HG02623 (cell line): Measurements from ENCODE around the gene GOLGA7B.
"Not testable (repeated sequence)": the region's sequence is repeated elsewhere in the genome, so short reads cannot be mapped to it uniquely, and the experiment has no call there.

Experiments
- ATAC-seq: cut with Tn5 transposase; IDR thresholded peaks from one replicate; pipeline ENCODE4 v1.9.1; 2021; ENCODE audit warnings: moderate library complexity; ENCODE audit not compliant: unreplicated experiment

Gene GOLGA7B

GRCh38 chr10:97830064-97830463 is 19.6 kb upstream of the GOLGA7B start:
- no peak for ATAC-seq

GRCh38 chr10:97831259-97831658 is 18.4 kb upstream of the GOLGA7B start:
- ATAC-seq: no peak

GRCh38 chr10:97836446-97836845 is 13.2 kb upstream of the GOLGA7B start:
- no peak for ATAC-seq

- no peak for ATAC-seq
Measured at GRCh38 chr10:97838091-97838490, 11.6 kb upstream of the GOLGA7B start.

GRCh38 chr10:97841166-97841565 is 8.5 kb upstream of the GOLGA7B start:
- ATAC-seq: not testable (repeated sequence)

- ATAC-seq: not testable (repeated sequence)
Measured at GRCh38 chr10:97842114-97842513, 7.5 kb upstream of the GOLGA7B start.

- ATAC-seq: no peak
Measured at GRCh38 chr10:97842656-97843280, 6.9 kb upstream of the GOLGA7B start.

- ATAC-seq: no peak
Measured at GRCh38 chr10:97843281-97843671, 6.4 kb upstream of the GOLGA7B start.

GRCh38 chr10:97843972-97844371 is 5.7 kb upstream of the GOLGA7B start:
- not testable (repeated sequence) for ATAC-seq

GRCh38 chr10:97844678-97845077 is 5.0 kb upstream of the GOLGA7B start:
- no peak for ATAC-seq

GRCh38 chr10:97849103-97849686 is 448 bp upstream of the GOLGA7B start:
- no peak for ATAC-seq

- no peak for ATAC-seq
Measured at GRCh38 chr10:97850446-97850845, 803 bp downstream of the GOLGA7B start.

- no peak for ATAC-seq
Measured at GRCh38 chr10:97851341-97852001, 1.8 kb downstream of the GOLGA7B start.

GRCh38 chr10:97852277-97852676 is 2.6 kb downstream of the GOLGA7B start:
- ATAC-seq: no peak

- ATAC-seq: no peak
Measured at GRCh38 chr10:97852840-97853405, 3.3 kb downstream of the GOLGA7B start.

- ATAC-seq: no peak
Measured at GRCh38 chr10:97854743-97855142, 5.1 kb downstream of the GOLGA7B start.

GRCh38 chr10:97858001-97858439 is 8.4 kb downstream of the GOLGA7B start:
- ATAC-seq: no peak

- ATAC-seq: no peak
Measured at GRCh38 chr10:97861097-97861750, 11.6 kb downstream of the GOLGA7B start.

GRCh38 chr10:97861924-97862323 is 12.3 kb downstream of the GOLGA7B start:
- ATAC-seq: no peak

GRCh38 chr10:97863808-97864207 is 14.2 kb downstream of the GOLGA7B start:
- no peak for ATAC-seq

- no peak for ATAC-seq
Measured at GRCh38 chr10:97865488-97865887, 15.8 kb downstream of the GOLGA7B start.
